SKM-1 (cell line): ENCODE results near the gene LMOD3.
A peak's percentile ranks its signal among the peaks of the same experiment; 100 is the strongest.

Experiments used
- DNase-seq: peaks from one replicate; lab custom pipeline; 2025; ENCODE audit not compliant: unreplicated experiment; lab: John Stamatoyannopoulos, UW

The LMOD3 gene

GRCh38 chr3:69094467-69095205 lies 27.8 kb downstream of the LMOD3 start:
- peak; percentile 67 for DNase-seq

GRCh38 chr3:69092030-69092516 lies 30.3 kb downstream of the LMOD3 start:
- peak; percentile 78 for DNase-seq

- DNase-seq = no peak
Observed at GRCh38 chr3:69091389-69092029, 30.9 kb downstream of the LMOD3 start.

- no peak for DNase-seq
Observed at GRCh38 chr3:69090021-69090420, 32.4 kb downstream of the LMOD3 start.

GRCh38 chr3:69088063-69088462 lies 34.3 kb downstream of the LMOD3 start:
- DNase-seq = no peak

- DNase-seq = no peak
Observed at GRCh38 chr3:69087030-69087791, 35.2 kb downstream of the LMOD3 start.

- DNase-seq = peak; percentile 25
Observed at GRCh38 chr3:69085833-69086722, 36.3 kb downstream of the LMOD3 start.

- no peak for DNase-seq
Observed at GRCh38 chr3:69085168-69085832, 37.1 kb downstream of the LMOD3 start.

GRCh38 chr3:69084326-69085167 lies 37.8 kb downstream of the LMOD3 start, which contains the start of gene ARL6IP5:
Gene ARL6IP5, plus strand, starts transcription at chr3:69084937. Its CDS starts 111 bp downstream, at chr3:69085048.
- DNase-seq = peak; percentile 99

GRCh38 chr3:69082805-69083204 lies 39.6 kb downstream of the LMOD3 start:
- DNase-seq = peak; percentile 50

- no peak for DNase-seq
Observed at GRCh38 chr3:69082361-69082760, 40.0 kb downstream of the LMOD3 start.

- DNase-seq = no peak
Observed at GRCh38 chr3:69081583-69082262, 40.7 kb downstream of the LMOD3 start.

- peak; percentile 80 for DNase-seq
Observed at GRCh38 chr3:69080233-69080920, 42.0 kb downstream of the LMOD3 start, which contains the start of gene UBA3. Gene UBA3, minus strand, starts transcription at chr3:69080365. Its CDS starts 12 bp downstream, at chr3:69080353.

GRCh38 chr3:69079269-69080159 lies 42.9 kb downstream of the LMOD3 start:
- no peak for DNase-seq

GRCh38 chr3:69072928-69073327 lies 49.5 kb downstream of the LMOD3 start:
- DNase-seq = no peak

GRCh38 chr3:69066121-69066520 lies 56.3 kb downstream of the LMOD3 start:
- DNase-seq = no peak
